H1 (cell line): ENCODE data around the gene DNAL4. TPM values are rescaled to one million over a fixed set of nuclear protein-coding genes. Genes with fewer than 3 reads are reported as not detected.

Experiments used
- BACH1 ChIP-seq: IDR thresholded peaks from 2 replicates; pipeline ENCODE4 v1.6.1; 2012; ENCODE audit warnings: low read length, improper control_type of control experiment
- CBX8 ChIP-seq: fragments of 300-800, 300-1000 bp; sonication (generic); IDR thresholded peaks from 2 replicates; pipeline ENCODE4 v1.7.1; 2016; ENCODE audit warnings: low read depth, low read length, borderline replicate concordance
- CHD1 ChIP-seq: IDR thresholded peaks from 2 replicates; pipeline ENCODE4 v1.6.1; 2012; ENCODE audit warnings: low read depth, low read length, improper control_type of control experiment
- KDM1A ChIP-seq: fragments of 200-600, 300-600 bp; sonication (generic); IDR thresholded peaks from 2 replicates; pipeline ENCODE4 v1.7.1; 2016; ENCODE audit warnings: mild to moderate bottlenecking, low read length, borderline replicate concordance
- MAX ChIP-seq: IDR thresholded peaks from 2 replicates; pipeline ENCODE4 v1.6.1; 2012; ENCODE audit warnings: inconsistent platforms
- RAD21 ChIP-seq, 2 experiments: IDR thresholded peaks in 1 of 2; conservative IDR thresholded peaks in 1 of 2; 2 replicates each; pipeline ENCODE4 v1.6.1; 2011; ENCODE audit warnings: low read depth in 2 of 2, low read length in 2 of 2, improper control_type of control experiment in 1 of 2, inconsistent platforms in 1 of 2, mild to moderate bottlenecking in 1 of 2, moderate library complexity in 1 of 2
- SIN3A ChIP-seq, 2 experiments: IDR thresholded peaks in 1 of 2; conservative IDR thresholded peaks in 1 of 2; 2 replicates each; pipeline ENCODE4 v1.6.1; 2011 to 2012; ENCODE audit warnings: low read length in 2 of 2, improper control_type of control experiment in 1 of 2, low read depth in 1 of 2, mild to moderate bottlenecking in 1 of 2
- SRF ChIP-seq: IDR thresholded peaks from 2 replicates; pipeline ENCODE4 v1.6.1; 2011; ENCODE audit warnings: mild to moderate bottlenecking, low read depth, low read length, moderate library complexity
- TEAD4 ChIP-seq: IDR thresholded peaks from 2 replicates; pipeline ENCODE4 v1.6.1; 2012; ENCODE audit warnings: low read depth, low read length, inconsistent platforms, mixed read lengths
- YY1 ChIP-seq: IDR thresholded peaks from 2 replicates; pipeline ENCODE4 v1.6.1; 2011; ENCODE audit warnings: low read depth, mild to moderate bottlenecking, low read length
- polyA plus RNA-seq, 7 experiments: library from polyadenylated mRNA; depleted of rRNA in 3 of 7; stranded (reverse) in 5 of 7; unstranded in 2 of 7; fragments of >200 nt in 5 of 7; fragments of 200-250 nt in 2 of 7; gene quantifications; 1 replicate in 5 of 7; 2 replicates in 1 of 7; 4 replicates in 1 of 7; pipeline versions ENCODE4 v1.2.1 to v1.2.3, GENCODE V29; 2011 to 2013; ENCODE audit warnings: missing spikeins in 2 of 7, mixed read lengths in 2 of 7
- total RNA-seq: library from RNA; stranded (reverse); fragmentation: NEBNext Ultra II Directional; extraction: Animal tissue kit (Norgen Biotek cat#: 25700); gene quantifications from 2 replicates; pipeline ENCODE4 v1.2.1, GENCODE V29; 2021

The DNAL4 gene
- total and polyA plus RNA-seq, 2 of the 8 experiments (the other 6 are each of a cell fraction or from before 2014, with no cell fraction given) = 8.8 to 14.0 TPM

DNA sequence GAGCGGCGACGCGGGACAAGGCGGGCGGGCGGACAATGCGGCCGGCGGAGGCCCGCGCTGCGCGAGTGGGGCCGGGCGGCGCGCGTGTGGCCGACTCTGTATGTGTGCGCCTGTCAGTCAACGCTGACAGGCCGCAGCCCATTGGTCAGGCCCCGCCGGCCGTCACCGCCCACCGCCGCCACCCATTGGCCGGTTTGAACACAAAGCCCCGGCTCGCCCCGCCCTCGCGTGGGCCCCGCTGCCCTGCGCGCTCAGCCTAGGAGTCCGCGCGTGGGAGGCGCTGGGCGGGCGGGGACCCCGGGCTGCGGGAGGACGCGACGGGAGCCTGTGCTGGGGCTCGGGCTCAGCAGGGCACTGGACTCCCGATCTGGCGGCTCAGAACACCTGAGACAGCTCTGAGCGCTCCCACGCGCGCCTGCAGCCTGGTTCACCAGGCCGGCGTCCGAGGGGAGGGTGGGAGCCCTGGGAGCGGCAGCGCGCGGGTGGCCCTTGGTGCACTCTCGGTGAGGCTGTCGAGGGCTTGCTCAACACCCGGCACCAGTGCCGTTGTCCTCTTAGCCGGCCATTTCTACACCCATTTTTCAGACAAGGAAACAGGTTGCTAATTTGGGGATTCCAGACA, 37.9 kb downstream of the DNAL4 start, which contains the start of gene SUN2 (continued):
- TF ChIP-seq MAX = no peak; the same call in 1 of the 2 replicates
- peak; percentile 59 for TF ChIP-seq BACH1
- TF ChIP-seq TEAD4 = no peak
- no peak for TF ChIP-seq CBX8
- TF ChIP-seq KDM1A = no peak
- TF ChIP-seq YY1 = 0 out of 2 replicates have a peak, but pooled peaks have one; percentile 15
- no peak for TF ChIP-seq CHD1
- TF ChIP-seq SIN3A (conservative IDR thresholded peaks at IDR 0.05 in 1 of 2, IDR thresholded peaks at IDR 0.05 in 1 of 2; ENCODE audit: low read depth in 1 of 2, low read length in 2 of 2) = no peak
- no peak for TF ChIP-seq SRF
- TF ChIP-seq RAD21 (IDR thresholded peaks at IDR 0.05 in 1 of 2, conservative IDR thresholded peaks at IDR 0.05 in 1 of 2; ENCODE audit: low read depth in 2 of 2, low read length in 2 of 2) = no peak
